GM21360 (cell line): ENCODE results near the gene KIF4B.
"Not testable (repeated sequence)": the region's sequence is repeated elsewhere in the genome, so short reads cannot be mapped to it uniquely, and the experiment has no call there.

Source experiments
- ATAC-seq: cut with Tn5 transposase; IDR thresholded peaks from one replicate; pipeline ENCODE4 v1.9.1; 2021; ENCODE audit warnings: mild to moderate bottlenecking, moderate library complexity; ENCODE audit not compliant: unreplicated experiment

Gene KIF4B

DNA sequence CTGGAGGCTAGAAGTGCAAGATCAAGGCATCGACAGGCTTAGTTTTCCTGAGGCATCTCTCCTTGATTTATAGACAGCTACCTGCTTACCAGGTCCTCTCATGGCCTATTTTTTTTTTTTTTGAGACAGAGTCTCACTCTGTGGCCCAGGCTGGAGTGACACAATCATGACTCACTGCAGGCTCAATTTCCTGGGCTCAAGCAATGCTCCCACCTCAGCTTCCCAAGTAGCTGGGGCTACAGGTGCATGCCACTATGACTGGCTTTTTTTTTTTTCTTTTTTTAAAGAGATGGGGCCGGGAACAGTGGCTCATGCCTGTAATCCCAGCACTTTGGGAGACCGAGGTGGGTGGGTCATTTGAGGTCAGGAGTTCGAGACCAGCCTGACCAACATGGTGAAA is 10.8 kb upstream of the KIF4B start:
- ATAC-seq = not testable (repeated sequence)

DNA sequence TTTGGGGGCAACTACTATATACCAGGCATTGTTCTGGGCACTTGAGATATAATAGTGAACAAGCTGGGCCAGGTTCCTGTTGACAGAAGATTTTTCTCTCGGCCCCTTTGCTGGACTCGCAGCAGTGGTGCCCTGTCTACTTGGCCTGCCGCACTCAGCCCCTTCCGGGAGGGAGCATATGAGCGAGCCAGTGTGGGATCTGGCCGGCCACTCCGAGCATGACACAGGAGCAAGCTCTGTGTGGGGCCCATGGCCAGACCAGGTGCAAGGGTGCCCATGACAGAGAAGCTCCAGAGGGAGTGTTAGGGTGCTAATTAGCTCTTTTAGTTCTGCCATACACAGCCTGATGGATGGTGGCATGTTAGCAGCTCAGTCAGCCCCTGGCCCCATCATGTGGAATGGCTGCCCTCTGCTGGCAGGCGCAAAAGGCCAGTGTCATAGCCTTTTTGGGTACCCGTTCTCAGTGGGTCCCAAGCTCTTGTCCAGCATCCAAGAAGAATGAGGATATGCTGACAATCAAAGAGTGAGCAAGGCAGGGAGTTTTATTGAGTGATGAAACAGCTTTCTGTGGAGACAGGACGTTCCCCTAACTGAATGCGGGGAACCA is 9.3 kb upstream of the KIF4B start:
- ATAC-seq = no peak

DNA sequence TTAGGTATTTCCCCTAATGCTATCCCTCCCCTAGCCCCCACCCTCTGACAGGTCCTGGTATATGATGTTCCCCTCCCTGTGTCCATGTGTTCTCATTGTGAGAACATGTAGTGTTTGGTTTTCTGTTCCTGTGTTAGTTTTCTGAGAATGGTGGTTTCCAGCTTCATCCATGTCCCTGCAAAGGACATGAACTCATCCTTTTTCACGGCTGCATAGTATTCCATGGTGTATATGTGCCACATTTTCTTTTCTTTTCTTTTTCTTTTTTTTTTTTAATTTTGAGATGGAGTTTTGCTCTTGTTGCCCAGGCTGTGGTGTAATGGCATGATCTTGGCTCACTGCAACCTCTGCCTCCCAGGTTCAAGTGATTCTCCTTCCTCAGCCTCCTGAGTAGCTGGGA is 7.3 kb upstream of the KIF4B start:
- not testable (repeated sequence) for ATAC-seq

DNA sequence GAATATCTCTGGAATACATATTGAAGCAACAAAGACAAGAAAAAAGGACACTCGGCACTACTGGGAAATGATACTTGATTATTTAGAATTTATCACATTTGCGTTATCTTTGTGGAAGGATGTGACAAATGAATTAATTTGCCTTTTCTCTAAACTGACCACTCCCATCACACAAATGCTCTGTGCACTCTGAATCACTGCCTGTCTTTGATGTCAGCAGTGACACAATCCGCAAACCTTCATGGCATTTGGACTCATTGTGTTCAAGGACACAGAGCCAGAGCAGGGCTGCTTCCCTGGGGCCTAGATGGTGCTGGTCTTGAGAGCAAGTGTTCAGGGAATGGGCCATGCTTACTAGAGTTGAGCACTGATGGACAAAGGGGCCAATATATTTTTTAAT is 4.9 kb upstream of the KIF4B start:
- no peak for ATAC-seq

DNA sequence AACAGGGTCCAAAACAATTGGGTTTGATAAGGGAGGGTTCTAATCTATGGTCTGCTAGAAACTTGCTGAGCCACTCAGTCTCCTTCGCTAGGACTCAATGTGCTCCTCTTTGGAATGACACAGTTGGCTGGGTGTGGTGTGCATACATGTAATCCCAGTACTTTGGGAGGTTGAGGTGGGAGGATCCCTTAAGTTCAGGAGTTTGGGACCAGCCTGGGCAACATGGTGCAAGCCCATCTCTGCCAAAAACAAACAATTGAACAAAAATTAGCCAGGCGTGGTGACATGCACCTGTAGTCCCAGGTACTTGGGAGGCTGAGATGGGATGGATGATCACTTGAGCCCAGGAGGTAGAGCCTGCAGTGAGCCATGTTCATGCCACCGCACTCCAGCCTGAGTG is 2.7 kb upstream of the KIF4B start:
- no peak for ATAC-seq

DNA sequence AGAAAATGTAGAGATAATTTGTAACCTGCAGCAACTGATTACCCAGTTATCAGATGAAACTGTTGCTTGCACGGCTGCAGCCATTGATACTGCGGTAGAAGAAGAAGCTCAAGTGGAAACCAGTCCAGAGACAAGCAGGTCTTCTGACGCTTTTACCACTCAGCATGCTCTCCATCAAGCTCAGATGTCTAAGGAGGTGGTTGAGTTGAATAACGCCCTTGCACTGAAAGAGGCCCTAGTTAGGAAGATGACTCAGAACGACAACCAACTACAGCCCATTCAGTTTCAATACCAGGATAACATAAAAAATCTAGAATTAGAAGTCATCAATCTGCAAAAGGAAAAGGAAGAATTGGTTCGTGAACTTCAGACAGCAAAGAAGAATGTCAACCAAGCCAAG is 1.7 kb downstream of the KIF4B start:
- no peak for ATAC-seq

DNA sequence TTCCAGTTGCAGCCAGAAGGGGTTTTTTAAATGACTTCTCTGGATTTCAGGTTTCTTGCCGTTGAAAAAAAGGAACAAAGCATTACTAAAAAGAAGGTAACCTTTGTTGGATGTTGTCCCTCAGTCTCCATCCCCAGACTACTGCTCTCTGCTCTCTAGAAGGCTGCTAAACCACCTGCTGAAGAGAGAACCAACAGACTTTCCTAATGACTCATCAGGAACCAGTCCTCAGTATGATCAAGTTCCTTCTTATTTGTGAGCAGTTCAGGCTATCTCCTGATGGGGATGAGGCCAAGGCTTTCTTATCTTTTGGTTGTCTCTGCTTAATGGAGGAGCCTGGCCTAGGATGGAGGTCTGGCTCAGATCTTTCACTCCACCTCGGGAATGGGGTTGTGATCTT is 4.1 kb downstream of the KIF4B start:
- ATAC-seq = peak; percentile 96

DNA sequence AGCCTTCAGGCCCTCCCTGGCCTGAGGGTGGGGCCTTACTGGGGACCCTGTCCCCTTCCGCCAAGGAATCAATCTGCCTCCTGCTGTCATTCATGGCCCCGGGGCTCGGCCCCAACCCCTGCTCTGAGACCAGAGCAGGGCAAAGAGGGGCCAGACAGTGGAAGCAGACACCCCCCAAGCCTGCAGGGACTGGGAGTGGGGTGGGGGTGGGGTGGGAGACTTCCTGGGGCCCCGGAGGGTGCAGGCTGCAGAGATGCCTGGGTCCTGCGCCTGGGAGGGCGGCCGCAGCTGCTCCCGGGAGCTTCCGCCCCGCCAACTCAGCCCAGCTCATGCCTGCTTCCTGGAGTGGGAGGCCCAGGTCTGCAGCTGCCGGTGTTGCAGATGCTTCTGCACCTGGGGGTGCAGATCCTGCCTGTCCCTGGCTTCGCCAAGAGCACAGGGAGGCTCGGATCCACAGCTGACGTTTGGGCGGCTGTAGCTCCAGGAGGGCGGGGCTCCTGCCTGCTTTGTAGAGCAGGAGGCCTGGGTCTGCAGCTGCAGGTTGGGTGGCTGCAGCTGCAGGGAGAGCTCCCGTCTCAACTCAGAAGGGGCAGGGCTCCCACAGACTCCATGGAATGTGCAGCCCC is 6.2 kb downstream of the KIF4B start:
- ATAC-seq = no peak

DNA sequence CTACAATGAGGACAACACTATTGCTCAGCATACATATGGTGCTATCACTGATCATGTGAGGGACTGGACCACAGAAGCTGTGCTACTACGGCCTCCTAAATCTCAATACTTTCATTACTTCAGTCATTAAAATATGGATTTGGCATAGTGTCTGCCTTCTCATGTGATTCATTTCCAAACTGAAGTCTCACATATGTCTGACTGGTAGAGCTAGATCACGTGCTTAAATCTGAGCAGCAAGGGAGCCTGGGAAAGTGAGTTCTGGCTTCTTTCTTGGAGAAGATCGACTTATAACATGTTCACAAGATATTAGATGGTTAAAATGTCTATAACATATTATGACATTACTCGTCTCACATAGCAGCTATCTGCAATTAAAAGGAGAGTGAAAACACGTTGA is 8.3 kb downstream of the KIF4B start:
- no peak for ATAC-seq

DNA sequence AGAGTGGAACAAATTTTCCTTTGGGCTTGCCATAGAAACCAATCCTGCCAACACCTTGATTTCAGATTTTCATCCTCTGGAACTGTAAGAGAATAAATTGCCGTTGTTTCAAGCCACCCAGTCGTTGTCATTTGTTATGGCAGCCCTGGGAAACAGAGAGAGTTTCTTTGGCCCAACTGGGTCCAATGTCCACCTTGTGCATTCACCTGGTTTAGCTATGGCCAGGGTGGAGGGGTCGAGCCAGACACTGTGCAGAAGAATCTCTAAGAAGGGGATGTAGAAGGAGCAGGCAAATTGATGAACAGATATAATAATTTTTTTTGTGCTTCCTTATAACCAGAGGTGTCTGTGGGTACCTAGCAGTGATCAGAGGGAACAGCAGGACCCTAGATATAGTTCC is 9.8 kb downstream of the KIF4B start:
- ATAC-seq = no peak

DNA sequence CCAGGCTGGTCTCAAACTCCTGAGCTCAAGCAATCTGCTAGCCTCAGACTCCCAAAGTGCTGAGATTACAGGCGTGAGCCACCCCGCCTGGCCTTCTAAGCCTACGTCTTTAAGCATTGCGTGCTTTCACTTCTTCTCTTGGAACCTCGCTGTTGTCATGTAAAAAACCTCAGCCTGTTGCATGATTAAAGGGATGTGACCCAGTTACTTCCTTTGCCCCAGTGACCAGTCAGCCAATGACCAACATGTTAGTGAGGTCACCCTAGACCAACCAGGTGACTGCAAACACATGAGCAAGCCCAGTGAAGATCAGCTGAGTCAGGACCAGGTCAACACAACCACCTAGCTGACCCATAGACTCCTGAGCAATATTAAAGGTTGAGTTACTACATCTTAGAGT is 10.5 kb downstream of the KIF4B start:
- no peak for ATAC-seq

DNA sequence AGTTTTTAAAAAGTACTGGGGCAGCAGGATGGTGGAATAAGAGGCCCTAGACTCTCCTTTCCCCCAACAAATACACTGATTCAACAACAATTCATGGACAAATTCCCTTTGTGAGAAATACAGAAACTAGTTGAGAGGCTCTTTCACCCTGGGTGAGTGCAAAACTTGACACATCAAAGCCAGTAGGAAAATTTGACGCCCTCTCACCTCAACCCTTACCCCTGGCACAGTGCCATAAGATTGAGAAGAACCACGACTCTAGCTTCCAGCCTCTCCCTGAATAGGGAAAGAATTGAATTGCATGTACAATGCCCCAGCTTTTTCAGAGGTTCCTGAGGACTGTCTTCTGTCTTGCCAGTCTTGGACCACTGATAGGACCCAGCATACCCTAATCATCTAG is 12.3 kb downstream of the KIF4B start:
- ATAC-seq = no peak

DNA sequence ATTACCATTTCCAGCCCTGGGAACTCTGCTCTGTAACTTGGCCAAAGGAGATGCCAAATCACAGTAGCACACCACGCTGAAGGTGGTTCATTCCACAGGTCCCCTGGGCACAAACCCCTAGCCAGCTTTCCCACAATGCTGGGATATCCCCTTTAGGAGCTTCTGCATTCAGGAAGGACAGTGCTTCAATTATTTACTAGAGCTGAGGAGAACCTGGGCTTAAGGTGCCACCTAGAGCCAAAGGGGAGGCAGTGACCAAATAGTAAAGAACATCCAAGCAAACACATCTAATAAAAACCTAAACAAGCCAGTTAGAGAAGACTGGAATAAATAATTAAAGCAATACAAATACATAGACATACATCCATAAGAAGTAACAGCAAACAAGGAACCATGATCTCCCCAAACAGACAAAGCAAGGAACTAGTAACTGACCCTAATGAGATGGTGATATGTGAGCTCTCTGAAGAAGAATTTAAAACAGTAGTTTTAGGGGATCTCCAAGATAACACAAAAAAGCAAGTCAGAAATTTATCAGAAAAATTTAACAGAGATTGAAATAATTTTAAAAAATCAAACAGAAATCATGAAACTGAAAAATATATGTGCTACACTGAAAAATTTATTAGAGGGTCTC is 14.6 kb downstream of the KIF4B start:
- no peak for ATAC-seq

DNA sequence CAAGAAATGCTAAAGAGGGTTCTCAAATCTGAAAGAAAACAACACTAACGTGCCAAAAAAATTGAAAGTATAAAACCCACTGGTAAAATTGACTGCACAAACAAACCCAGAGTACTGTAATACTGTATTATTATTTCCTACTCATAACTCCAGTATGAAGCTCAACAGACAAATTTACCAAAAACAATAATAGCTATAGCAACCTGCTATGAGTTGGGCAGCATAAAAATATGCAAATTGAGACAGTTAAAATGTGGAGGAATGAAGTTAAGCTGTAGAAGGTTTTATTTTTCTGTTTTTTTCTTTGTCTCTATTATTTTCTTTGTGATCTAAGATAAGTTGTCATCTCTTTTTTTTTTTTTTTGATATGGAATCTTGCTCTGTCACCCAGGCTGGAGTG is 15.7 kb downstream of the KIF4B start:
- no peak for ATAC-seq

DNA sequence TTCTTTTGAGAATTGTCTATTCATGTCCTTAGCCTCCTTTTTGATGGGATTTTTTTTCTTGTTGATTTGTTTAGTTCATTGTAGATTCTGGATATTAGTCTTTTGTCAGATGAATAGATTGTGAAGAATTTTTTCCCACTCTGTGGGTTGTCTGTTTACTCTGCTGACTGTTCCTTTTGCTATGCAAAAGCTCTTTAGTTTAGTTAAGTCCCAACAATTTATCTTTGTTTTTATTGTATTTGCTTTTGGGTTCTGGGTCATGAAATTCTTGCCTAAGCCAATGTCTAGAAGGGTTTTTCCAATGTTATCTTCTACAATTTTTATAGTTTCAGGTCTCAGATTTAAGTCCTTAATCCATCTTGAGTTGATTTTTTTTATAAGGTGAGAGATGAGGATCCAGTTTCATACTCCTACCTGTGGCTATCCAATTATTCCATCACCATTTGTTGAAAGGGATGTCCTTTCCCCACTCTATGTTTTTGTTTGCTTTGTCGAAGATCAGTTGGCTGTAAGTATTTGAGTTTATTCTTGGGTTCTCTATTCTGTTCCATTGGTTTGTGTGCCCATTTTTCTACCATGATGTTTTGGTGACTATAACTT is 20.7 kb downstream of the KIF4B start:
- not testable (repeated sequence) for ATAC-seq

DNA sequence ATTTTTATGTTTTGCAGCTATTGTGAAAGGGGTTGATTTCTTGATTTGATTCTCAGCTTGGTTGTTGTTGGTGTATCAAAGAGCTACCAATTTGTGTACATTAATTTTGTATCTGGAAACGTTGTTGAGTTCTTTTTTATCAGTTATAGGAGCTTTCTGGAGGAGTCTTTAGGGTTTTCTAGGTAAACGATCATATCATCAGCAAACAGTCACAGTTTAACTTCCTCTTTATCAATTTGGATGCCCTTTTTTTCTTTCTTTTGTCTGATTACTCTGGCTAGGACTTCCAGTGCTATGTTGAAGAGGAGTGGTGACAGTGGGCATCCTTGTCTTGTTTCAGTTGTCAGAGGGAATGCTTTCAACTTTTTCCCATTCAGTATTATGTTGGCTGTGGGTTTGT is 21.5 kb downstream of the KIF4B start:
- not testable (repeated sequence) for ATAC-seq

DNA sequence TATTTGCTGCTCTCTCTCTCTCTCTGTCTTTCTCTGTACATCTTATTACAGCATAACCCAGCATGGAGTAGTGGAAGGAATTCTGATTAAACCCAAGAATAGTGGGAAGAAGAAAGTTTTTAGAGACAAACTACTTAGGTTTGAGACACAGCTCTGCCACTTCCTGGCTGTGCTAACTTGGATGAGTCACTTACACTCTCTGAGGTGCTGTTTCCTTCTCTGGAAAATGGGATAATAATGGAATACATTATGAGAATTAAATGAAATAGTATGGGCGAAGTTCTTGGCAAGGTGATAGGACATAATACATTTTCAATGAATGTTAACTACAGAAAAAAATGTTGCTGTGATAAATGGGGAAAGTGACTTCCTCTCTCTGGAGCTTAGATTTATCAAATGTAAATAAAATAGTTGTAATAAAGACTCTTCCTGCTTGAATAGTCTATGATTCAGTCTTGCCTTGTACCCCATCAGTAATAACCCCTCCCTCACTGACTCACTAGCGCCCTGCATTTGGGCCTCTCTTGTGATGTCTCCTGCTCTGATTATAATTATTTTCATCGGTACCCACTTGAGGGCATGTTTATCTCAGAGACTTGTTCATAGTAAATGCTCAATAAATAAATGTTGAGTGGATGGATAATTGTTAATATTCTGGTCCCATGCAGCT is 27.6 kb downstream of the KIF4B start:
- no peak for ATAC-seq

DNA sequence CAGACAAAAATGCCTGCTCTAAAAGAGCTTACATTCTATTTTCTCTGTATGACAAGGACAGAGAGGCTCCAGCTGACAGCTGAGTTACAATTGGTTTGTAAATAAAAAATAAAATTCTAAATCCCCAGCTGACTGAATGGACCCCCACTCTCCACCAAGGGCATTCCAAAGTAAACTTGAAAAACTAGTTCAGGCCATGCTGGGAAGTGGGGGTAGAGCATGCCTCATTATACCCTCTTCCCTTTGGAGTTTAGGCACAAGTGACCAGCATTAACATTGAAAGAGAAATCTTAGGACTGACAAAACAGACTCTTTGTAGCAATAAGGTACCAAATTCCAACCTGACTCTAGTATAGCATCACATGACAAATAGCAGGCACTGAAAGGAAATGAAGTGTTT is 31.0 kb downstream of the KIF4B start:
- ATAC-seq = no peak

DNA sequence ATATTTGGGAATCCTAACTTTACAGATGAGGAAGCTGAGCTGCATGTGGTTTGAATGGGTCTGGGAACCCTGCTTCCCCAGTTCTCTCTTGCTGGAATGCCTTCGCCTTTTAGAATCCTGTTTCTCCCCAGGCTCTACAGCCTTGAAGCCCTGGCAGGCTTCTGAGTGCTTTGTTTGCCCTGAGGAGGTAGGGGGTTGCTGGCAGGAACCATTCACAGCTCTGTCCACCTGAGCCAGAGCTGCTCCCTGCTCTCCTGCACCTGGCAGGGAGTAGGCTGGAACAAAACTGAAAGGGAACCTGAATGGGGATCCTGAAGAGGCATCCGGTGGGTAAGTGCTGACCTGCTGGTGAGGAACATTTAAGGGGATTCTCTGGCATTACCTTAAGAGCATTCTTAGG is 33.0 kb downstream of the KIF4B start:
- ATAC-seq = no peak

DNA sequence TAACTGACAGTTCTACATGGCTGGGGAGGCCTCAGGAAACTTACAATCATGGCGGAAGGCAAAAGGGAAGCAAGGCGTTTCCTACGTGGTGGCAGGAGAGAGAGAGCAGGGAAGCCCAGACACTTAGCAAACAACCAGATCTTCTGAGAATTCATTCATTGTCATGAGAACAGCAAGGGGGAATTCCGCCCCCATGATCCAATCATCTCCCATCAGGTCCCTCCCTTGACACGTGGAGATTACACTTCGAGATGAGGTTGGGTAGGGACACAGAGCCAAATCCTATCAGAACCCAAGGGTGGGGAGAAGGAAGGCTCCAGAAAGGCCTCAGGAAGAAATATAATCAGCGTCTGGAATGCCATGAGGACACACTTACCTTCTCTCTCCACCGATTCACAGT is 34.3 kb downstream of the KIF4B start:
- no peak for ATAC-seq

DNA sequence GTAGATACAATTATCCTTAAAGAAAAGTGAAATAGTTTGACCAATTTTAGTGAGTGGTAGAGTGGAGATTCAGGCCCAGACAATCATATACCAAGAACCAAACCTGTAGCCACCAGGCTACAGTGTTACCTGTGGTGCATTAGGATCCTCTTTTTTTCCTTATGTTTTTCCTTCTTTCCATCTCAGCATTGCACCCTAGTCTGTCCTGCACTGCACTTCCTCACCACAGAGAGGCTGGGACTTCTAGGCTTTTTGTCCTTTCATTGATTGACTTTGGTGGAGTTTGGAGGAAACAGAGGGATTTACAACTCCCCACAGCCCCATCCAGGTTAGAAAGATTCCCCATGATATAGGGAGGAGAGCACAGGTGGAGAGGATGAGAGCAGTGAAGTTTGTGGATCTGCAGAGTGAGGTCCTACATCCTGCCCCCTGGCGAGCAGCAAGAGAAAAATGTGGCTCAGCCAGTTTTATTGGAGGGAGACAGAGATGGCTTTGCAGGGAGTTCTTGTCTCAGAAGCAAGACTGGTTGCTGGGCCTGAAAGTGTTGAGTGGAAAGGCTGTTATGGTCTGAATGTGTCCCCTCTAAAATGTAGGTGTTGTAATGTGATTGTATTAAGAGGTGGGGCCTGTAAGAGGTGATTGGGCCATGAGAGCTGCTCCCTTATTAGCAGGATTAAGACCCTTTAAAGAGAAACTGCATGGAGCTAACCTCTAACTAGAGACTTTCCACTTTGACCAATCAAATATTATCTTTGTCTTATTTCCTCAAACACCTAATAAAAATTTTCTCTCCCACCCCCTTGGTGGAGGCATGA is 36.2 kb downstream of the KIF4B start:
- ATAC-seq = no peak
